Mucosa of rectum (tissue), 2 donors: ENCODE results near the gene ARL17A.
"Not testable (repeated sequence)": the region's sequence is repeated elsewhere in the genome, so short reads cannot be mapped to it uniquely, and the experiment has no call there.

Experiments
- H3K27ac ChIP-seq, 2 donors: one replicate each; pipeline ENCODE4 v1.7.0; 2013; ENCODE audit warnings: inconsistent platforms in 2 of 2, low read depth in 2 of 2, low read length in 2 of 2
- H3K27me3 ChIP-seq, 2 donors: one replicate each; pipeline ENCODE4 v1.7.0; 2013; ENCODE audit warnings: low read length in 2 of 2; ENCODE audit not compliant: control insufficient read depth in 2 of 2, insufficient read depth in 2 of 2
- H3K36me3 ChIP-seq, 2 donors: one replicate each; pipeline ENCODE4 v1.7.0; 2013; ENCODE audit warnings: low read length in 2 of 2; ENCODE audit not compliant: control insufficient read depth in 2 of 2, insufficient read depth in 2 of 2
- H3K4me1 ChIP-seq, 2 donors: one replicate each; pipeline ENCODE4 v1.7.0; 2013; ENCODE audit warnings: low read length in 2 of 2, mild to moderate bottlenecking in 1 of 2; ENCODE audit not compliant: control insufficient read depth in 2 of 2, insufficient read depth in 2 of 2
- H3K4me3 ChIP-seq, 2 donors: one replicate each; pipeline ENCODE4 v1.7.0; 2013; ENCODE audit warnings: low read length in 2 of 2
- H3K9ac ChIP-seq, 2 donors: one replicate each; pipeline ENCODE4 v1.7.0; 2013; ENCODE audit warnings: low read length in 2 of 2, low read depth in 1 of 2, mild to moderate bottlenecking in 1 of 2
- H3K9me3 ChIP-seq, 2 donors: one replicate each; pipeline ENCODE4 v1.7.0; 2013; ENCODE audit warnings: low read length in 2 of 2; ENCODE audit not compliant: control insufficient read depth in 2 of 2
- donor health status: healthy.
- donor health status: Normal muscosa, but diverticular disease.

The ARL17A gene

DNA sequence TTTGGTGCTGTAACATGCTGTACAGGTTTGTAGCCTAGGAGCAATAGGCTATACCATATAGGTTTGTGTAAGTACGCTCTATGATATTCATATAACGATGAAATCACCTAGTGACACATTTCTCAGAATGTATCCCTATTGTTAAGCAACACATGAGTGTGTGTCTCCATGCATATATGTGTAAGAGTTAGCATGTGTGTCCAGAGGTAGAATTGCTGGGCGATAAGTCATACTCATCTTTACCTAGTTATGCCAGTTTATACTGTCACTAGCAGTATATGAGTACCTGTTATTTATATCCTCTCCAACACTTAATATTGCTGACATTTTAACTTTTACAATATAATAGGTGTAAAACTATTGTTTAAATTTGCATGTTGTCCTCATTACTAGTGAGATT lies 21.3 kb upstream of the ARL17A start:
- not testable (repeated sequence) for H3K27ac ChIP-seq, H3K9ac ChIP-seq, H3K27me3 ChIP-seq, H3K9me3 ChIP-seq, H3K4me3 ChIP-seq, H3K36me3 ChIP-seq, H3K4me1 ChIP-seq

GRCh38 chr17:46598344-46598931 lies 18.9 kb upstream of the ARL17A start:
- not testable (repeated sequence) for H3K36me3 ChIP-seq, H3K4me3 ChIP-seq, H3K9ac ChIP-seq, H3K4me1 ChIP-seq, H3K27ac ChIP-seq, H3K27me3 ChIP-seq, H3K9me3 ChIP-seq

DNA sequence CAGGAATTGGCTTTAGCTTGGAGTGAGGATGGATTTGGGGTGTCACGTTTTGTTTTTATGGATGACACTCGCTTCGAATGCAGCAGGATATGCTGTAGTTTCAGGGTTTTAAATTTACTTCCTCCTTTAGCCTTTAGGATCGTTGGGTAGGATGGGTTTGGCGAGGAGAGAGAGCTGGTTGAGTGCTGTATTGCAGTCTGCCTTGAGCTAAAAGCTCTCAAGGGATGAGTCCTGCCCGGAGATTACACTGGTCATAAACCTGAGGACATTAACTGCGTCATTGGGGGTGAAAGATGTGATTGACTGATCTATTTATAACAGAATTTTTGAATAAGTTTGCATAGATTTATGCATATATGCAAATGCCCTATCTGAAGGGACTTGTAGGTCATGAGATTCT lies 11.8 kb upstream of the ARL17A start:
- not testable (repeated sequence) for H3K4me1 ChIP-seq, H3K9me3 ChIP-seq, H3K36me3 ChIP-seq, H3K4me3 ChIP-seq, H3K27me3 ChIP-seq, H3K9ac ChIP-seq, H3K27ac ChIP-seq

- H3K4me3 ChIP-seq, H3K9ac ChIP-seq, H3K4me1 ChIP-seq, H3K36me3 ChIP-seq, H3K27me3 ChIP-seq, H3K27ac ChIP-seq, H3K9me3 ChIP-seq: not testable (repeated sequence)
These were observed 11.0 kb upstream of the ARL17A start, which contains the start of gene NSF for GRCh38 chr17:46590157-46591146. Gene NSF (plus strand): TSS chr17:46590669. CDS start chr17:46590776, 107 bp downstream.

GRCh38 chr17:46585444-46585843 lies 6.0 kb upstream of the ARL17A start:
- H3K27ac ChIP-seq, H3K36me3 ChIP-seq, H3K9me3 ChIP-seq, H3K4me3 ChIP-seq, H3K9ac ChIP-seq, H3K4me1 ChIP-seq, H3K27me3 ChIP-seq: not testable (repeated sequence)

DNA sequence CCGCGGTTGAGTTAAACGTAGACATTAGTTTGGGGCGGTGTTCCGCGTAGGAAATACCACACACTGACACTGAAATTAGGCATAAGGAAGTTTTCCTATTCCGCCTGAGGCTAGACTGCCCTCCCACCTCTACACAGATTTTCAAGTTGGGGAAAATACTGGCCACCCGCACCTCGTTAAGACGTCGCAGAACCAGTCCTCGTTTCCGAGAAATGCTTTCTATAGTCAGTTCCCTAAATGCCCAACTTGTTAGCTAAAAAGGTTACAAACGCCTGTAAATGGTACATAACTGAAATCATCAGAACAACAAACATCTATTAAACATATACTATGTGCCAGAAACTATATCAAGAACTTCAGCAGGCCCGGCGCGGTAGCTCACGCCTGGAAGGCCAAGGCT lies 591 bp upstream of the ARL17A start:
- H3K9ac ChIP-seq, H3K36me3 ChIP-seq, H3K9me3 ChIP-seq, H3K27me3 ChIP-seq, H3K4me1 ChIP-seq: not testable (repeated sequence)
- peak overlapping the region in 1 of 2 donors; percentile 50 for H3K4me3 ChIP-seq
- peak overlapping the region in 1 of 2 donors; percentile 48 for H3K27ac ChIP-seq

DNA sequence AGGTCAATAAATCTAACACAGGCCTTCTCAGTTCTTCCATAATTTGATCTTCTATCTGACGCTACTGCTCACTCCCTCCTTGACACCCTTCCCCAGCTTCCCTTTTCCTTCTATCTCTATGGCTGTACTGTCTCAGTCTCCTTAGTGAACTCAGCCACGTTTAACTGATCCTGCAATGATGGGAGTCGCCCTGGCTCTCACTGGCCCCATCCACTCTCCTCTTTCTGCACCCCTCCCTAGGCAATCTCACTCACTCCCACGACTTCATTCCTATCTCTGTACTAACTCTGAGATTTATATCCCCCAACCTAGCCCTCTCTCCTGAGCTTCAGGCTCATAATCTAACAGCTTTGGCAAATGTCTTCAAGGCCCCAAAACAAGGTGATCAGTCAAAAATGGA lies 7.7 kb downstream of the ARL17A start:
- H3K27me3 ChIP-seq, H3K9me3 ChIP-seq, H3K9ac ChIP-seq, H3K4me3 ChIP-seq, H3K4me1 ChIP-seq, H3K27ac ChIP-seq, H3K36me3 ChIP-seq: not testable (repeated sequence)

DNA sequence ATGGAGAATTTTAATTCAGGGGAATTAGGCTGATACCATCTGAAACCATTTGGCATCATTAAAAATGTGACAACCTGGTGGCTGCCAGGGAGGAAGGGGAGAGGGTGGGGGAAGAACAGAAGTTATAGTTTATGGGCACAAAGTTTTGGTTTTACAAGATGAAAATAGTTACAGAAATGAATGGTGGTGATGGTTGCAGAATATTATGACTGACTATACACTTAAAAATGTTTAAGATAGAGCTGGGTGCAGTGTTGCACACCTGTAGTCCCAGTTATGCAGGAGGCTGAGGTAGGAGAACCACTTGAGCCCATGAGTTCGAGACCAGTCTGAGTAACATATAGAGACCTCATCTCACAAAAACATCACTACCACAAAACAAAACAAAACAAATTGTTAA lies 12.5 kb downstream of the ARL17A start:
- H3K27ac ChIP-seq, H3K4me3 ChIP-seq, H3K36me3 ChIP-seq, H3K27me3 ChIP-seq, H3K9ac ChIP-seq, H3K4me1 ChIP-seq, H3K9me3 ChIP-seq: not testable (repeated sequence)

DNA sequence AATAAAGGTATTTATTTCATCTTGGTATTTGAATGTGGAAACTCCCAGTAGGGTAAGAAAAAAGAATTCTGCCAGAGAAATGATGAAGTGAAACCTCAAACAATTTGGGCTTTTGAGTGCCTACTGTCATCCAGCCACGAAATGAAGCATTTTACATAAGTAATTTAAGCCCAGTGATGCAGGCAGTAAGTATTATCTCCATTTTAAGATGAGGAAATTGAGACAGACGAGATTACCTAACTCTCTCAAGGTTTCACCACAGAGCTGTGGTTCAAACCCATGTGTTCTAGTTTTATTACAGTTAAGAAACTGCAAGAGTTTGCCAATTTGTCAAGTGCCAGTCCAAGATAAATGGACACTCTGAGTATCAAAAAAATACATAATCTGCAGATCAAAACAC lies 13.2 kb downstream of the ARL17A start:
- not testable (repeated sequence) for H3K27ac ChIP-seq, H3K36me3 ChIP-seq, H3K9me3 ChIP-seq, H3K27me3 ChIP-seq, H3K4me1 ChIP-seq, H3K4me3 ChIP-seq, H3K9ac ChIP-seq

DNA sequence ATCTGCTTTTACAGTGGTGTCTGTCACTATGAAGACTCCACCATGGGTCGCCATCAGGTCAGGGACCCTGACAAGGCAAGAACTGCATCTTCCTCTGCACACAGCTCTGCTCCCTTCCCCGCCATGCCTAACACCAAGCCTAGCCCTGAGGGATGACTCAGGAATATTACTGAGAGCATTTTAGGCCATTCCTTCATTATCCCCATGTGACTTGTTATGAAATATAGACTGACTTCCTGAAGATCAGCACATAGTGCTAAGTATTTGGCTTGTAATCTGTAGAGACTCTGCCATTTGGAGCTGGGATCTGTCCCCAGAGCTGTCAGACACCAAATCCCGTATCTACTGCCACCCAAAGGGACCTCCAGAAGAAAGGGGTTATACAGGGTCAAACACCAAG lies 19.4 kb downstream of the ARL17A start:
- H3K27ac ChIP-seq, H3K9me3 ChIP-seq, H3K4me1 ChIP-seq, H3K9ac ChIP-seq, H3K4me3 ChIP-seq, H3K27me3 ChIP-seq, H3K36me3 ChIP-seq: not testable (repeated sequence)
